HG02938 (cell line): ENCODE measurements around the gene AKAP6.
A peak's percentile ranks its signal among the peaks of the same experiment; 100 is the strongest.

Source experiments
- ATAC-seq: cut with Tn5 transposase; IDR thresholded peaks from one replicate; pipeline ENCODE4 v1.9.1; 2021; ENCODE audit warnings: mild to moderate bottlenecking, moderate library complexity; ENCODE audit not compliant: unreplicated experiment

The AKAP6 gene

DNA sequence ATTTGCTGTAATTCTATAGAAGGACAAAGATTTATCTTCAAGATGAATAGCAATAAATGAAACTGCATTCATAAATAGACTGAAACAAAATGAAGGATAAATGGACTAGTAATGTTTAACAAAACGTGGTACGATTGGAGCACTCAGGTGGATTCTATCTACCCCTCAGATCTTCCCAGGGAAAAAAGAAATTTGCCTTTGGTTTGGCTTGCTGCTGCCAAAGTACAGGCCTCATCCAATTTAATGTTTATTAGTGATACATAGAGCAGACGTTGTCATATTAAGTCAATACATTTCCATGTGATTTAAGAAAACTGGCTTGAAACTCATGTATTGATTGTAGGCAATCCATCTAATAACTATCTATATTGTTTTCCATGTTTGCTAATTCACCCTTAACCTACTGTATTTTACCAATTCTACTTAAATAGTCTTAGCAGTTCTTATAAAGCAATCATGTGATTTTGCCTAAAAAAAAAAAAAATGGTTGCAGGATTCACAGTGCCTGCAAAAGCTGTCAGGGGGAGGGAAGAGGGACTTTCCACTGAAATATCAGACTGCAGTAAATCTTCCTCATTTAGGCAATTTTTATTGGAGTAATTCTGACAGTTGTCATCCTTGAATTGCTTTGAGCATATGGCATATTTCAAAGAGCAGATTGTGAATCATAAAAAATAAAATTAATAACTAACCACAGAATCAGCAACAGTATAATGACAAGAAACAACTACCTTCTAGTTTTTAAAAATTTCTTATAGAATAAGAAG is 367.4 kb downstream of the AKAP6 start:
- ATAC-seq, result no peak

- no peak for ATAC-seq
These were observed 368.0 kb downstream of the AKAP6 start for GRCh38 chr14:32697114-32697513.

GRCh38 chr14:32697704-32698103 is 368.6 kb downstream of the AKAP6 start:
- ATAC-seq, result no peak

DNA sequence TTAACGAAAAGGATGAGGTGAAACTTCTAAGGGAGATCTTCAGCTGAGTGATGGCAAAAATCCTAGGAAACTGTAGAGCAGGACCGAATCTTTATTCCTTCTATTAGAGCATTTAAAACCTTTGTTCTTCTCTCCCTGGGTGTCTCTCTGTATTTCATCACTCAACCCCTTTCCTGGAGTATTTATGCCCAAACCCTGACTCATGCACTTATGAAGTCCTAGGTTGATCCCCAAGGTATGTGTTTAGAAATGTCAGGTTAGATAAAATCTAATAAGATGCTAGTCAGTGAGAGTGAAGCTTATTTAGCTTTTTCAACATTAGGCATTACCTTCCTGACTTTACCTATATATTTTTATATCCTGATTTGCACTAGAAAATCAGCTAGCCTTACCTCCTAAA is 369.7 kb downstream of the AKAP6 start:
- no peak for ATAC-seq

GRCh38 chr14:32701475-32701874 is 372.4 kb downstream of the AKAP6 start:
- no peak for ATAC-seq

GRCh38 chr14:32702088-32702487 is 373.0 kb downstream of the AKAP6 start:
- no peak for ATAC-seq

GRCh38 chr14:32702562-32702961 is 373.5 kb downstream of the AKAP6 start:
- peak; percentile 73 for ATAC-seq

DNA sequence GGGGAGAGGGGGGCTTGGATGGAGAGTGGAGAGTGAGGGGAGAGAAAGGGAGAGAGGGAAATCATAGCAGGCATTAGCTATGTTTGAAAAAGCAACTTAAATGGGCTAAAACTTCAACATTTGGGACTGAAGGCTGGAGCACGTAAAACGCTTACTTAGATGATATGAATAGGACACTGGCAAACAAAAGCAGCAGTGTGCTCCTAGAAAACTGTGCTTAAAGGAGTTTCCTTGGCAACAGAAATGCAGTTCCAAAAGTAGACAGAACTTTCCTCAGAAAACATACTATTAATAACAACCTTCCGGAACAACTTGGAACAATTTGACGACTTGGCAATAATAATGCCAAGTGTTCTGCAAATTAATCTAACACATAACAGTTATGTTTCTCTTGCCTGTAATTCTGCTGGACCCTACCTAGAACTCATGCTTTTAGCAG is 374.1 kb downstream of the AKAP6 start:
- no peak for ATAC-seq

GRCh38 chr14:32706721-32707519 is 377.8 kb downstream of the AKAP6 start:
- no peak for ATAC-seq

- ATAC-seq, result no peak
These were observed 378.8 kb downstream of the AKAP6 start for GRCh38 chr14:32707742-32708500.

DNA sequence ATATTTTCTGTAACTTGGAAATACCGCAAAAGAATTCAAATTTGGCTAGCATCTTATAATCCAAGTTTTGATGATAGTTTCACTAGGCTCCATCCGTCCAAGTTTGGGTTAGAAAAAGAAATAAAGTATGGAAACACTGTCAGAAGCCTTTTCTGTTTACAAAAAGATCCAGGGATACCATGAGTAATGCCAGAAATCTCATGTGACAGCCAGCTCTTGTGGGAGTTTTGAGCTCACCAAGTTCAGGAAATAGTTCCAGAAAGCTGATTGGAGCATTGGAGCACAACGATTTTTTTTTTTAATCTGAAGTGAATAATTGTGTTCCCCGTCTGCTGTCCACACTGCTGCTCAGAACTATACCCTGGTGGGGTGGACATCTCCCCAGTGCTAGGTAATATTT is 379.9 kb downstream of the AKAP6 start:
- ATAC-seq, result no peak

DNA sequence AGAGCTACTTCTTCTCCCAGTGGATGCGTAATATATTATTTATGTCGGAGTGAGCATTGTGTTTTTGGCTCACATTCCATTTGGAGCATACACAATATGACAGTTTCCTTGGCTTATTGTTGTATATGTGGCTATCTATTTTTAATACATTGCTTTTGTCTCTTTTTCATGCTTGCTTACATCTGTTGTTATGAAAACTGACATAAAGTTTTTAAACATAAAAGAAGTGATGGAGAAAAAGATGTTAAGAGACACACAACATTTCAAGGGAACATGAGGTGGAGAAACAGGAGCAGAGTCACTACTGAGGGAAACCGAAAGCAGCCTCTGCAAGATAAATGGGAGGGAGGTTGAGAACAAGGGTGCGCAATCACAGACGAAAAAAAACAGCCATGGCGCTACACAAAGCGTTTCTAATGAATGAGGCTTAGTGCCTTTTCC is 381.2 kb downstream of the AKAP6 start:
- no peak for ATAC-seq

DNA sequence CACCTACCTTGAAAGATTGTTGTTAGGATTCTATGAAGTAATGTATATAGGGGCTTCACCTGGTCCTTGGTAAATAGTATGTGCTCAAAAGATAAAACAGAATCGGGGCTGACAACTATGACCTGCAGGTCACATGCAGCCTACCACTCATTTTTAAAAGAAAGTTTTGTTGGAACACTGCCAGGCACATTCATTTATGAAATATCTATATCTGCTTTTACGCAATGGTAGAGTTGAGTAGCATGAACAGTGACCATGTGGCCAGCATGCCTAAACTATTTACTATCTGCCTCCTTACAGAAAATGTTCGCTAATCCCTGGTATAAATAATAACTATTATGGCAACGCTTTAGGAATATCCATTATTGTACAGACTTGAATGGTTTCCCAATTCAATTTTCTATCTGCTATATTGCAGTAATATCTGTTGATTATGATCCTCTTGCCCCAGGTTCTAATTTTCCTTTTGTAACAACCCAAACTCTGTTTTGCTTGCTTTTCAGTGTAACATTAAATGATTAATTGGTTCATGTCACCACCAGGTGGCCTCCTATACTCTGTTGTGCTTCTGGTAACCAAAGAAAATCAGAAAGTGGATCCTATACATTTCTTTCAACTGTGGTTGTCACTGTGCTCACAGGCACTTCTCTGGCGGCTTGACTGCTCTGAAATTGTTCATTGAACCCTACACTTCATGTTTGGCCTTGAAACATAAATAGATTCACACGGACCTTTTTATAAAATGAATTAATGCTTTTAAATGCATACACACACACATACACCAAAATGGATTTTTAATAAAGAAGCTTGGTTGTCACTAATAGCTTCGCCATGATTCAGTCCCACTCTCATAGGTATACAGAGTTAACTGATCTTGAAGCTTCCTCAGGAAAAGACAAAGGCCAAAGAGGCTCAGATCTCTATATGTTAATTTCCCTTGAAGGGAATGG is 381.9 kb downstream of the AKAP6 start:
- peak; percentile 58 for ATAC-seq

GRCh38 chr14:32713856-32714255 is 384.8 kb downstream of the AKAP6 start:
- ATAC-seq, result no peak

- no peak for ATAC-seq
These were observed 390.5 kb downstream of the AKAP6 start for GRCh38 chr14:32719601-32720000.

DNA sequence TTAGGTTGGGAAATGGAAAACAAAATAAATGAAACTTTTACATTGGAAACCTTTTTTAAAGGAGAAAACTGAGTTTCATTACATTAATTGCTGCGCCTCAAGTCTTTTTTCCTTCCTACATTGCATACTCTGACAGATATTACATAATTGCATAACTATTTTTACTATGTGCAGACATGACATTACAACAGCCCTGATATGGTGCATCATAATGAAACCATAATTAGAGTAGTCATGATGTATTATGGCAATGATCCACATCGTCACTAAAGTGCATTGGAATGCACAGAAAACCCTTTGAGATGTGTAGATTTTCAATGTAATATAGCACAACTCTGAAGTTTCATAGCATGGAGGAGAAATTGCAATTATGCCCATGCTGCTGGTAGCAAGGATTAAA is 391.8 kb downstream of the AKAP6 start:
- no peak for ATAC-seq

DNA sequence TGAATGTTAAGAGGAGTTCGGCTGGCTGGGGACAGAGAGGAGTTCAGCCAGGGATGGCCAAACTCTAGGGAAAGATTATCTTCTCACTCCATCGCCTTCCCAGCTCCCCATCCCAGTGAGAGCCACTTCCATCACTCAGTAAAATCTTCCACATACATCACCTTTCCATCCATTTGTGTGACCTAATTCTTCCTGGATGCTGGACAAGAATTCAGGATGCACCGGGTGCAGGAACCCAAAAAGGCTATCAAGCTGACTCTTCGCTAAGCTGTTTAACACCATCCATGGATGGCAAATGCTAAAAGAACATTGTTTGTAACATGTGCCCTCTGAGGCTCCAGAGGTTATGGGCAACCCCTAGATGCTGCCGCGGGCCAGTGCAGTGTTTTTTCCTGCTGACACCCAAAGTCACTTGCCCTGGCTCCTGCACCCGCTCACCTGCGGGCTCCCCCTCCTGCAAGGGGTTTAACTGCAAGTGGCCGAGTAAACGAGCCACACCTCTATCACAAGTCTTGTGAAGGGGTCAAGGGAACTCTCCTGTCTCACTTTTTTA is 393.6 kb downstream of the AKAP6 start:
- no peak for ATAC-seq

DNA sequence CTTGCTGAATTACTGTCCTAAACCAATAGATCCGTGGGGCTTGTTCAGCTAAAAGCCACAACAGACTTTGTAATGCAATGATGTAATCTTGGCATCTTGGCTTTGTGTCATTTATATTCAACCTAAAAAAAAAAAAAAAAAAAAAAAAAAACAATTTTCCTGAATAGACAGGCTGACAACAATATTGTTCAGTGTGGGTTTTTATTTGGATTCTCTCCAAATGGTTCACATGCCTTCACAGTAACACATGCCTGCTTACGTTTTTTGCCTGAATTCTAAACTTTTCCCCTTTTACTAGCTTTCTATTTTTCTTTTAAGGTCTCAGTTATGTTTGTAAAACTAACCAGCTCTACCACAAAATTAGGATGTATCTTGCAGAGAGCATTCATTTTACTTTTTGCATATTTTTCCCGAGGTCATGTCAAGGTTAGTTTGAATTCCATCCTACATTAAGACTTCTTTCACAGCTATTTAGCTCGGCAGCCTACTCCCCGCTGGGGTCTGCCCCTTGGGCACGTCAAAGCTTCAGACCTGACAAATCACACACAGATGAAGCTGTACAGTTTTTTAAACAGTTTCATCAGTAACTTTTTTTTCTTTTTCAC is 395.9 kb downstream of the AKAP6 start:
- no peak for ATAC-seq

DNA sequence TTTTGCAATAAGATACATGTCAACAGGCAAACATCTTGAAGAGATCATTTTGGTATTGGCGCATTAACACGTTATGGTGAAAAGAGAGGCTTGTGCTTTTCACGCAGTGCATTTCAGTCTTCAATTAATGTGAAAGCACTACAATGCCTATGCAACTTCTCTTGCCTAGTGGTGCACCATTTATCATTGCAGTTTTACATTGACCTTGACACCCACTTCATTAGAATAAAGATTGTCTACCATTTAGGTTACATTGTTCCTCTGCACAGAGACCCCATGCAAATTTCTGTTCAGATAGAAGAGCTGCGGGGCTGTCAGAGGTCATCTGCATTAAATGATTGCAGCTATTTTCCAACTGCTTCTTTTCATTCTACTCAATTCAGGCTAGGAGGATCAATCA is 397.4 kb downstream of the AKAP6 start:
- no peak for ATAC-seq

DNA sequence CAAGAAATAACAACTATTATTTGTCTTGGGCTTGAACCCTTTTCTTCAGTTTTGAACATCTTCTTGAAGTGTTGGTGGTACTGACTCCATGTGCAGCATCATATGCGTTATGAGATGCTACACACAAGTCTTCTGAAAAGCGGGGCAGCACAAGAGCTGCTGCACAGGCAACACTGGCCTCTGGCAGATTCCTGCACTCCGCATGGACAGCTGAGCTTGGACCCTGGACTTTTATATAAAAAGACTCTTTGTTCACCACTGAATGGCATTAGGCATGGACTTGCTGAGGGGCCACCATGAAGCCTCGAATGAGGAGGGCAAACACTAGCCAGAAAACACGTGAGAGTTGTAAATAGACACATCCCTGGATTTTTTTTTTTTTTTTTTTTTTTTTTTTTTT is 398.7 kb downstream of the AKAP6 start:
- ATAC-seq, result no peak
